GM19351 (cell line): Measurements from ENCODE around the gene CHST12.

Experiments used
- ATAC-seq: cut with Tn5 transposase; IDR thresholded peaks from one replicate; pipeline ENCODE4 v1.9.1; 2021; ENCODE audit warnings: mild to moderate bottlenecking, moderate library complexity; ENCODE audit not compliant: unreplicated experiment

CHST12 gene

GRCh38 chr7:2403014-2403717 lies at the start of gene CHST12:
CHST12 (plus strand) TSS chr7:2403611; CDS start chr7:2432640, 29,029 bp downstream.
- peak; percentile 42 for ATAC-seq

GRCh38 chr7:2353936-2354185 lies 49.5 kb upstream of the CHST12 start:
- peak; percentile 56 for ATAC-seq

GRCh38 chr7:2354186-2354938 lies 49.0 kb upstream of the CHST12 start, which contains the start of gene EIF3B:
EIF3B (plus strand) TSS chr7:2354827; CDS start chr7:2354922, 95 bp downstream.
- ATAC-seq = peak; percentile 78

- ATAC-seq = peak; percentile 19
Observed at GRCh38 chr7:2354939-2355704, 48.3 kb upstream of the CHST12 start.

GRCh38 chr7:2355705-2356008 lies 47.8 kb upstream of the CHST12 start:
- no peak for ATAC-seq

GRCh38 chr7:2357165-2357564 lies 46.2 kb upstream of the CHST12 start:
- no peak for ATAC-seq

GRCh38 chr7:2357571-2357970 lies 45.8 kb upstream of the CHST12 start:
- no peak for ATAC-seq

GRCh38 chr7:2358968-2359527 lies 44.4 kb upstream of the CHST12 start:
- no peak for ATAC-seq

- ATAC-seq = no peak
Observed at GRCh38 chr7:2359610-2360009, 43.8 kb upstream of the CHST12 start.

GRCh38 chr7:2360796-2361195 lies 42.6 kb upstream of the CHST12 start:
- no peak for ATAC-seq

- no peak for ATAC-seq
Observed at GRCh38 chr7:2362385-2363088, 40.9 kb upstream of the CHST12 start.

- no peak for ATAC-seq
Observed at GRCh38 chr7:2369139-2369538, 34.3 kb upstream of the CHST12 start.

- no peak for ATAC-seq
Observed at GRCh38 chr7:2371329-2371728, 32.1 kb upstream of the CHST12 start.

- no peak for ATAC-seq
Observed at GRCh38 chr7:2372724-2373123, 30.7 kb upstream of the CHST12 start.

- no peak for ATAC-seq
Observed at GRCh38 chr7:2373124-2373556, 30.3 kb upstream of the CHST12 start.

- ATAC-seq = no peak
Observed at GRCh38 chr7:2373646-2374045, 29.8 kb upstream of the CHST12 start.

GRCh38 chr7:2374401-2374800 lies 29.0 kb upstream of the CHST12 start:
- no peak for ATAC-seq

- ATAC-seq = no peak
Observed at GRCh38 chr7:2374830-2375728, 28.3 kb upstream of the CHST12 start.

GRCh38 chr7:2376351-2377154 lies 26.9 kb upstream of the CHST12 start:
- ATAC-seq = no peak
